ENCODE data around the gene MPRIP.
"Not testable (repeated sequence)": the region's sequence is repeated elsewhere in the genome, so short reads cannot be mapped to it uniquely, and the experiment has no call there.

The MPRIP gene

GRCh38 chr17:17001874-17002520, 40.3 kb upstream of the MPRIP start (continued):
- TF ChIP-seq ZNF449 (tag by site-specific recombination; IDR thresholded peaks at IDR 0.05) = 0 out of 2 replicates have a peak, but pooled peaks have one; percentile 27
- no peak for TF ChIP-seq ZNF549 (tag by site-specific recombination; IDR thresholded peaks at IDR 0.05)
- no peak for TF ChIP-seq ZNF645 (tag by site-specific recombination; IDR thresholded peaks at IDR 0.05)
- TF ChIP-seq ZNF707 (tag by site-specific recombination; IDR thresholded peaks at IDR 0.05) = no peak

GRCh38 chr17:17002731-17003715, 39.2 kb upstream of the MPRIP start:
- H3K4me1 ChIP-seq (ENCODE audit: control insufficient read depth, insufficient read depth, low read length); POLR2A ChIA-PET; H3K9me3 ChIP-seq (ENCODE audit: control insufficient read depth, insufficient read depth, low read depth, low read length); H3K27ac ChIP-seq (ENCODE audit: extremely low read depth, low read depth, low read length); H3K4me3 ChIP-seq (ENCODE audit: low read depth, low read length); H3K36me3 ChIP-seq (ENCODE audit: control insufficient read depth in 2 of 2, insufficient read depth in 1 of 2, low read length in 2 of 2): not testable (repeated sequence)
- TF ChIP-seq GLIS1 (tag by site-specific recombination; IDR thresholded peaks at IDR 0.05) = peak; percentile 63
- TF ChIP-seq ZIC2 (tag by site-specific recombination; IDR thresholded peaks at IDR 0.05) = peak; percentile 48
- CTCF ChIA-PET = interaction anchor here (0.7 kb wide), 1 partner anchor 1178 kb away, joined by 3 read pairs; no protein-coding TSS in a partner anchor

GRCh38 chr17:17004251-17004996, 37.8 kb upstream of the MPRIP start:
- Histone ChIP-seq H3K36me3 (ENCODE audit: control insufficient read depth in 2 of 2, insufficient read depth in 1 of 2, low read length in 2 of 2) (no peaks in the 10 kb centered on the region), H3K4me3 (ENCODE audit: low read depth, low read length) (no peak overlapping the region), H3K27ac (ENCODE audit: extremely low read depth, low read depth, low read length) (no peak overlapping the region), H3K9me3 (ENCODE audit: control insufficient read depth, insufficient read depth, low read depth, low read length) (no peaks in the 10 kb centered on the region), H3K4me1 (ENCODE audit: control insufficient read depth, insufficient read depth, low read length) (no peaks in the 10 kb centered on the region; the same call in 1 of the 2 replicates)
- ChIA-PET POLR2A (no interaction called here), CTCF (interaction anchor here (0.6 to 1.0 kb wide), 2 partner anchors 11 to 137 kb away, joined by 3 read pairs; no protein-coding TSS in a partner anchor)
- TF ChIP-seq ZBTB20 (tag by site-specific recombination; IDR thresholded peaks at IDR 0.05) = no peak
- no peak for TF ChIP-seq REST (tag by site-specific recombination; IDR thresholded peaks at IDR 0.05)
- no peak for TF ChIP-seq HIC1 (tag by site-specific recombination; IDR thresholded peaks at IDR 0.05)
- no peak for TF ChIP-seq ZNF423 (tag by site-specific recombination; IDR thresholded peaks at IDR 0.05)
- no peak for TF ChIP-seq ZNF202 (tag by site-specific recombination; IDR thresholded peaks at IDR 0.05; ENCODE audit: borderline replicate concordance)
- TF ChIP-seq PATZ1 (tag by site-specific recombination; IDR thresholded peaks at IDR 0.05) = no peak
- TF ChIP-seq ZNF510 (tag by site-specific recombination; IDR thresholded peaks at IDR 0.05; ENCODE audit: insufficient replicate concordance) = no peak
- no peak for TF ChIP-seq FEZF1 (tag by site-specific recombination; IDR thresholded peaks at IDR 0.05)
- no peak for TF ChIP-seq ZBTB48 (tag by site-specific recombination; IDR thresholded peaks at IDR 0.05)
- TF ChIP-seq ZNF449 (tag by site-specific recombination; IDR thresholded peaks at IDR 0.05) = no peak
